Esophagus muscularis mucosa (tissue), 4 donors: ENCODE data around the gene SLC30A7. TPM values are rescaled to one million over a fixed set of nuclear protein-coding genes. Genes with fewer than 3 reads are reported as not detected.

Source experiments
- DNase-seq: peaks from one replicate; pipeline ENCODE4 v3.0.0-alpha.2; 2017; ENCODE audit errors: extremely low spot score
- H3K27ac ChIP-seq, 4 donors: fragments of 200-600 bp; sonication (generic); replicated peaks in 1 of 4; 1 replicate in 3 of 4; 2 replicates in 1 of 4; pipeline ENCODE4 v1.5.1; 2016 to 2019; ENCODE audit warnings: mild to moderate bottlenecking in 1 of 4
- H3K27me3 ChIP-seq, 4 donors: fragments of 200-600 bp; sonication (generic); one replicate each; pipeline versions ENCODE4 v1.5.1 to v1.6.0; 2016 to 2019
- H3K36me3 ChIP-seq, 4 donors: fragments of 200-600 bp; sonication (generic); one replicate each; pipeline ENCODE4 v1.5.1; 2016 to 2019
- H3K4me1 ChIP-seq, 4 donors: fragments of 200-600 bp; sonication (generic); one replicate each; pipeline ENCODE4 v1.5.1; 2016 to 2019
- H3K4me3 ChIP-seq, 4 donors: fragments of 200-600 bp; sonication (generic); 1 replicate in 2 of 4; 2 replicates in 2 of 4; pipeline ENCODE4 v1.5.1; 2016 to 2019; ENCODE audit warnings: mild to moderate bottlenecking in 4 of 4, moderate library complexity in 1 of 4
- H3K9me3 ChIP-seq, 4 donors: fragments of 200-600 bp; sonication (generic); 1 replicate in 3 of 4; 2 replicates in 1 of 4; pipeline ENCODE4 v1.5.1; 2016 to 2019
- CTCF ChIP-seq, 3 experiments: fragments of 200-600 bp in 2 of 3; fragments of 450-650 bp in 1 of 3; sonication (generic) in 2 of 3; IDR thresholded peaks; one replicate each; pipeline ENCODE4 v1.5.1; 2017 to 2019; ENCODE audit warnings: antibody characterized with exemption in 3 of 3, mild to moderate bottlenecking in 2 of 3, moderate library complexity in 1 of 3
- EP300 ChIP-seq: sonication (generic); formaldehyde crosslinking; IDR thresholded peaks from one replicate; pipeline ENCODE4 v1.6.1; 2017; ENCODE audit warnings: antibody characterized with exemption
- POLR2A ChIP-seq: fragments of 450-650 bp; IDR thresholded peaks from one replicate; pipeline ENCODE4 v1.6.1; 2017; ENCODE audit warnings: antibody characterized with exemption, moderate library complexity, mild to moderate bottlenecking, low read depth
- POLR2AphosphoS5 ChIP-seq, 2 donors: sonication (generic); formaldehyde crosslinking; IDR thresholded peaks; one replicate each; pipeline ENCODE4 v1.6.1; 2017; ENCODE audit warnings: antibody characterized with exemption in 2 of 2
- WGBS: methylation state at CpG from one replicate; pipeline ENCODE4 v1.1.5; 2018; 5-methylcytosine and 5-hydroxymethylcytosine counted together
- intact Hi-C: fragments of 100-400 bp; cut with DNase I; formaldehyde crosslinking; loops from one replicate; pipeline ENCODE4 v1.15.1; 2023
- total RNA-seq, 4 donors: library from RNA; depleted of rRNA; stranded (reverse); fragments of >200 nt; gene quantifications; one replicate each; pipeline versions ENCODE4 v1.1.0 to v1.2.1, GENCODE V29; 2016

The SLC30A7 gene
- total RNA-seq, 4 donors from 2014 or later: 10.5 to 19.9 (median 13.6) TPM

DNA sequence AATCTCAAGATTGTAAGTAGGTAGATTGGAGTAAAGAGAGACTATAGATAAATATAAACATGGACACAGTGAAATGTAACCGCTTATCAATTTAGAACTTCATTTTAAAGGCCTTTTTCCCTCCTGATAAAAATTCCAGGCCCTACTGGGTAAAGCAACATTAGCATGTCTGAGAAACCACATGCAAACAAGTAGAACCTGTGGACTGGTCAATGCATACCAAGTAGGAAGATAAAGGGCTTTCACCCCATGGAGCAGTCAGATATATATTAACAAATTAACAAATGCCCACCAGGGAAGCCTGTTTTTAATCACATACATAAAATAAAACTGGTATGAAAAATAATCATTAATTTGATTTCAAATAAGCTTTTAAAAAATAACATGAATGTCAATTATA lies 121.6 kb downstream of the SLC30A7 start:
- 94% methylated on average over 1 of the region's 1 CpG for WGBS
- Histone ChIP-seq H3K27ac (no peak overlapping the region), H3K9me3 (no peaks in the 10 kb centered on the region), H3K4me1 (no peaks in the 10 kb centered on the region), H3K27me3 (no peaks in the 10 kb centered on the region), H3K4me3 (no peak overlapping the region), H3K36me3 (peaks cover 0 to 30% (median 10%) of the 10 kb centered on the region in 4 donors)
- intact Hi-C loops: no loop called here
- TF ChIP-seq POLR2AphosphoS5 (IDR thresholded peaks at IDR 0.05) (no peak), CTCF (IDR thresholded peaks at IDR 0.05) (no peak), EP300 (no peak), POLR2A (no peak)
- no peak for DNase-seq

DNA sequence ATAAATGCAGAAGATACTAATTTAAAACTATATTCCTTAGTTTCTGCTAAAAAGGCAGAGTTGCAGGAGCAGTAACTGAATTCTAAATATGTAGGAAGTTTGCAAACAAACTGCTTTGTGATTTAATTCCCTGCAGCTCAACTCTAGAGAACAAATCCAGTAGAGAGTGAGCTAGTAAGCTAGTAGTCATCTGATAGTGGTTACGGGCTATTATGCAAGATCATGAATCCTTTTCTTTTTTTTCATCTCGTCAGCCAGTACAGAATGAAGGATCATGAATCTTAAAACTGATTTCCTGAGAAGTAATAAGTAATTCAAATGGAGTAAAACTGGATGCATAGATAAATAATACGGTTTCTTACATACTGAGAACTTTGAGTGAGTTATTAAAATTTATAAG lies 126.4 kb downstream of the SLC30A7 start:
- intact Hi-C loops: no loop called here
- H3K27ac ChIP-seq: no peak overlapping the region
- TF ChIP-seq POLR2A: no peak
- TF ChIP-seq EP300: no peak
- TF ChIP-seq CTCF (IDR thresholded peaks at IDR 0.05): no peak
- no peak for TF ChIP-seq POLR2AphosphoS5 (IDR thresholded peaks at IDR 0.05)
- H3K36me3 ChIP-seq: peaks cover 0 to 20% (median 0%) of the 10 kb centered on the region in 4 donors
- DNase-seq: no peak
- 78% methylated on average over 3 of the region's 3 CpGs for WGBS
- H3K9me3 ChIP-seq: no peaks in the 10 kb centered on the region
- peaks cover 13 to 22% (median 22%) of the 10 kb centered on the region in 4 donors for H3K4me1 ChIP-seq
- no peaks in the 10 kb centered on the region for H3K27me3 ChIP-seq
- H3K4me3 ChIP-seq: no peak overlapping the region

DNA sequence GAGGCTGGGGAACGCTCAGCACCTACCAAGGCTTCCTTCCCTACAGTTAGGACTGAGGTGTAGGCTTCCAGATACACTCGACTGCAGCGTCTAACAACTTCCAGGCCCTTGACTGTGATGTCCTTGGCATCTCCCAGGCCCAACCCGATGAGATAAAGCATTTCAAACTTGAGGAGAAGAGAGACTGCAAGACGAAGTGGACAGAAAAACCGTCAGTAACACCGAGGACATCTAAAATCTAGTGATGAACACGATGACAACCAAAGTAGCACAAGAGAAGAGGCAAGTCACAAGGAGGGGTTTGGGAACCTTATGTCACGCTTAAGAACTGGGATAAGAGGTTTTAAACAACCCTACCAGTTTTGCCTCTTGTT lies 129.4 kb downstream of the SLC30A7 start:
- Histone ChIP-seq H3K4me3 (peak overlapping the region; percentile 69 to 84 (median 72)), H3K4me1 (peaks cover 13 to 27% (median 22%) of the 10 kb centered on the region in 4 donors), H3K27me3 (no peaks in the 10 kb centered on the region), H3K36me3 (peaks cover 0 to 15% (median 0%) of the 10 kb centered on the region in 4 donors), H3K27ac (peak overlapping the region; percentile 80 to 88 (median 86)), H3K9me3 (no peaks in the 10 kb centered on the region)
- no peak for DNase-seq
- TF ChIP-seq POLR2A (no peak), EP300 (no peak), POLR2AphosphoS5 (IDR thresholded peaks at IDR 0.05) (no peak), CTCF (IDR thresholded peaks at IDR 0.05) (no peak)
- intact Hi-C loops: loop anchor here (5.0 kb wide), 1 partner anchor 212 kb away; the partner anchor contains the start of gene S1PR1
- 2% methylated on average over 9 of the region's 9 CpGs for WGBS

- intact Hi-C loops: loop anchor here (5.0 kb wide), 1 partner anchor 211 kb away; the partner anchor contains the start of gene S1PR1
- peaks cover 13 to 27% (median 22%) of the 10 kb centered on the region in 4 donors for H3K4me1 ChIP-seq
- no peak for TF ChIP-seq CTCF (IDR thresholded peaks at IDR 0.05)
- peak; percentile 79 to 86 for TF ChIP-seq POLR2AphosphoS5 (IDR thresholded peaks at IDR 0.05)
- TF ChIP-seq POLR2A: peak; percentile 60
- WGBS: 0% methylated on average over 8 of the region's 37 CpGs
- peak within 1 kb of the TSS; percentile 69 to 84 (median 72) for H3K4me3 ChIP-seq
- peaks cover 0 to 13% (median 0%) of the 10 kb centered on the region in 4 donors for H3K36me3 ChIP-seq
- no peaks in the 10 kb centered on the region for H3K27me3 ChIP-seq
- peak; percentile 96 for DNase-seq
- H3K27ac ChIP-seq: peak within 1 kb of the TSS; percentile 80 to 88 (median 86)
- H3K9me3 ChIP-seq: no peaks in the 10 kb centered on the region
Observed at GRCh38 chr1:101025657-101026429, 130.0 kb downstream of the SLC30A7 start, which contains the start of gene DPH5. Gene DPH5 (minus strand): TSS chr1:101025784. CDS start chr1:101025443, 341 bp downstream.
